GM20000 (cell line): ENCODE measurements around the gene ALDH1A3.

ENCODE experiments used
- DNase-seq: peaks from one replicate; pipeline ENCODE4 v3.0.0; 2012; ENCODE audit warnings: low spot score
- TF ChIP-seq, protein P1 (sequence below): IDR thresholded peaks from 2 replicates; pipeline ENCODE4 v1.5.1; 2012; ENCODE audit warnings: mild to moderate bottlenecking, control low read depth; ENCODE audit errors: extremely low read depth, missing control alignments

The ALDH1A3 gene

DNA sequence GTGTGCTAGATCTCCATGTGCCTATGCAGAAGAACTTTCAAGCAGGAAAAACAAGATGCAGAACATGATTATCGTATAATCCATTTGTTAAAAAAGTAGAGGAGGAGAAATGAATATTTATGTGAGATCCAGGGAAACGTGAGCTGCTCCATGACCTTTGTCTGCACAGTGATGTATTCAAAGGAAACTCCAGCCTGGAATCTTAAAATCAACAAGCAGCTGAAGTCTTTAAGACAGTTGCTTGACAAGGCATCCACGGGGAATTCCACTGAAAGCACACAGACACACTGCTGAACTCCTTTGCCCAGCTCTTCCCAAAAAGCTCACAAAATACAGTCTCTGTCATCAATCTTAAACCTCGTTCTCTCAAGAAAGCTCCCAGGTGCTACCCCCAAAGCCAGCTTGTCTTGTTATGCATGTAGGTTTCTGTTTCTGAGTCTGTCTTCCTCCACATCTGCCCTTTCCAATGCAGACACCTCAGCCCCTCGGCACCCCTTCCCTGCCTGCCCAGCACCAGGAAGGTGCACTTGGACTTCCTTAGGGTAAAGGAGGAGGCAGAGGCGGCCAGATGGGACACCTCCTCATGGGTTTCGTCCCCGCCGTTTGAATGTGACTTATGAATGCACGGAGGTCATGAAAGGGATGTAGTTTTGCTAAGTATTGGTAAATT, 68.3 kb downstream of the ALDH1A3 start:
- TF ChIP-seq, protein P1, sequence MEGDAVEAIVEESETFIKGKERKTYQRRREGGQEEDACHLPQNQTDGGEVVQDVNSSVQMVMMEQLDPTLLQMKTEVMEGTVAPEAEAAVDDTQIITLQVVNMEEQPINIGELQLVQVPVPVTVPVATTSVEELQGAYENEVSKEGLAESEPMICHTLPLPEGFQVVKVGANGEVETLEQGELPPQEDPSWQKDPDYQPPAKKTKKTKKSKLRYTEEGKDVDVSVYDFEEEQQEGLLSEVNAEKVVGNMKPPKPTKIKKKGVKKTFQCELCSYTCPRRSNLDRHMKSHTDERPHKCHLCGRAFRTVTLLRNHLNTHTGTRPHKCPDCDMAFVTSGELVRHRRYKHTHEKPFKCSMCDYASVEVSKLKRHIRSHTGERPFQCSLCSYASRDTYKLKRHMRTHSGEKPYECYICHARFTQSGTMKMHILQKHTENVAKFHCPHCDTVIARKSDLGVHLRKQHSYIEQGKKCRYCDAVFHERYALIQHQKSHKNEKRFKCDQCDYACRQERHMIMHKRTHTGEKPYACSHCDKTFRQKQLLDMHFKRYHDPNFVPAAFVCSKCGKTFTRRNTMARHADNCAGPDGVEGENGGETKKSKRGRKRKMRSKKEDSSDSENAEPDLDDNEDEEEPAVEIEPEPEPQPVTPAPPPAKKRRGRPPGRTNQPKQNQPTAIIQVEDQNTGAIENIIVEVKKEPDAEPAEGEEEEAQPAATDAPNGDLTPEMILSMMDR = no peak
- no peak for DNase-seq

DNA sequence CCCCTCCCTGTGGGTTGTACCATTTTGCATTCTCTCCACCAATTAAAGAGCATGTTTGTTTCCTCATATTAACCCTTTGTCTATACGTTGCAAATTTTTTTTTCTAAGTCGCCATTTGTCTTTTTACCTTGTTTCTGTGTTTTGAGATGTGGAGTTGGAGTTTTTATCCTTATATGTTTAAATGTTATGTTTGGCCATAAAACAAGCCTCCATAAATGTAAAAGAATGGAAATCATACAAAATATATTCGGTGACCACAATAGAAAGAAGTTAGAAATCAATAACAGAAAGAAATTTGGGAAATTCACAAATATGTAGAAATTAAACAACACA, 68.8 kb downstream of the ALDH1A3 start:
- TF ChIP-seq, protein P1 = no peak
- DNase-seq = no peak

DNA sequence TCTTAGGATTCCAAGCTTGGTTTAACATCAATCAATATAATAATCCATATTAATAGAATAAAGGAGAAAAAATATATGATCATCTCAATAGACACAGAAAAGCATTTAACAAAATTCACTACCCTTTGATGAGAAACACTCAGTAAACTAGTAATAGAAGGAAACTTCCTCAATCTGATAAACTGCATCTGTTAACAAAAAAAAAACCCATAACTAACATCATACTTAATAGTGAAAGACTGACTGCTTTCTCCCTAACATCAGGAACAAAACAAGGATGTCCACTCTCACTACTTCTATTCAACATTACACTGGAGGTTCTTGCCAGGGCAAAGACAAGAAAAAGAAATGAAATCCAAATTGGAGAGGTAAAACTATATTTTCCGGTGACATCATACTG, 70.1 kb downstream of the ALDH1A3 start:
- TF ChIP-seq, protein P1 = no peak
- no peak for DNase-seq

- no peak for DNase-seq
- TF ChIP-seq, protein P1 = no peak
Measured at GRCh38 chr15:100951965-100952364, 72.3 kb downstream of the ALDH1A3 start.

GRCh38 chr15:100952566-100952965, 72.9 kb downstream of the ALDH1A3 start:
- no peak for DNase-seq
- TF ChIP-seq, protein P1 = no peak

DNA sequence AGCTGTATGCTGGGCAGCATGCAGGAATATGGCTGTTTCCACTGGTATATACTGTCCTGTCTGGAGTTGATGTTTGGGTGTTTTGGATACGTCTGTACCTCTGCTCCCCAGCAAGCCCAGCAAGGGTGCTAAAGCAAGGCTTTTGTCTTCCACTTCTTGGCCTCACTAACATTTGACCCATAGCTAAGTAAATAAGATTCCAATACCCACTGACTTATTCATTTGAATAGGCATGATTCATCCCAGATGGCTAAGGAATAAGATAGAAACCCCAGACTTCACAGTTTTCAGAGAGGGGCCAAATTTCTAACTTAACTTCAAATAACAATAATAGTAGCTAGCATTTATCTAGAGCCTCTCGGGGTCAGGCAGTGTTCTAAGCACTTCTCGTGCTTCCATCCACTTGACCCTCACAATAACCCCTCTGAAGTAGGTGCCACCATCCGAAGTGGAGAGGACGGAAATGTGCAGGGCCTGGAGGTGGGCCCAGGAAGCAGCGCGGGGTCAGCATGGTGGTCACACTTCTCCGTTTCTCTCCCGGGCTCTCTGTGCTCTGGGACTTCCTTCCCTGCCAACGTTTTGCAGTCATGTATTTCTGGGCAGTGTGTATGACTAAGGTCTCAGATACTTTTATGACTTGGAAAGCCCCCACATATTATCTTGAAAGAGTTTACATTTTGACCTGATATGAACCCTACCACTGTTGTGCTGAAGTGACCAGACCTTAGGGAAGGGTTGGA, 78.9 kb downstream of the ALDH1A3 start:
- TF ChIP-seq, protein P1 = no peak
- DNase-seq = no peak
